CD14-positive monocyte (primary cell): ENCODE measurements around the gene TPCN1. TPM values are rescaled to one million over a fixed set of nuclear protein-coding genes. Genes with fewer than 3 reads are reported as not detected.

Experiments
- DNase-seq, 3 donors: peaks; one replicate each; pipeline ENCODE4 v3.0.0-alpha.2; 2011 to 2022
- H2AFZ ChIP-seq: 2 replicates; pipeline ENCODE4 v1.6.0; 2012; ENCODE audit warnings: mild to moderate bottlenecking, low read depth, low read length, inconsistent platforms; ENCODE audit not compliant: insufficient read depth, poor library complexity, severe bottlenecking
- H3K27ac ChIP-seq, 2 donors: 1 replicate in 1 of 2; 2 replicates in 1 of 2; pipeline ENCODE4 v1.5.1; 2012 to 2013; ENCODE audit warnings: low read length in 2 of 2, control low read depth in 1 of 2, inconsistent platforms in 1 of 2, low read depth in 1 of 2, mild to moderate bottlenecking in 1 of 2
- H3K27me3 ChIP-seq, 2 donors: one replicate each; pipeline versions ENCODE4 v1.6.0 to v1.6.1; 2011 to 2013; ENCODE audit warnings: low read length in 2 of 2; ENCODE audit not compliant: control insufficient read depth in 2 of 2, insufficient read depth in 2 of 2
- H3K36me3 ChIP-seq, 2 donors: replicated peaks in 1 of 2; 1 replicate in 1 of 2; 2 replicates in 1 of 2; pipeline versions ENCODE4 v1.5.1 to v1.6.1; 2012 to 2013; ENCODE audit warnings: low read length in 2 of 2, control low read depth in 1 of 2, inconsistent platforms in 1 of 2, mild to moderate bottlenecking in 1 of 2; ENCODE audit not compliant: insufficient read depth in 2 of 2, control insufficient read depth in 1 of 2
- H3K4me1 ChIP-seq, 2 donors: 1 replicate in 1 of 2; 2 replicates in 1 of 2; pipeline versions ENCODE4 v1.5.1 to v1.6.1; 2012 to 2013; ENCODE audit warnings: low read length in 2 of 2, control low read depth in 1 of 2, inconsistent platforms in 1 of 2, mild to moderate bottlenecking in 1 of 2, moderate library complexity in 1 of 2; ENCODE audit not compliant: insufficient read depth in 2 of 2, control insufficient read depth in 1 of 2
- H3K4me2 ChIP-seq: replicated peaks from 2 replicates; pipeline ENCODE3; 2012; ENCODE audit warnings: low read length, moderate library complexity, mild to moderate bottlenecking; ENCODE audit not compliant: poor library complexity, severe bottlenecking; ENCODE audit errors: extremely low read depth
- H3K4me3 ChIP-seq, 3 experiments: fragments of 200-600 bp in 1 of 3; sonication (generic) in 1 of 3; replicated peaks in 1 of 3; 1 replicate in 2 of 3; 2 replicates in 1 of 3; pipeline ENCODE4 v1.5.1; 2011 to 2013; ENCODE audit warnings: low read length in 3 of 3, mild to moderate bottlenecking in 3 of 3, control low read depth in 2 of 3, low read depth in 2 of 3, inconsistent platforms in 1 of 3, moderate library complexity in 1 of 3
- H3K79me2 ChIP-seq: 2 replicates; pipeline ENCODE4 v1.6.0; 2012; ENCODE audit warnings: mild to moderate bottlenecking, control low read depth, inconsistent platforms, low read length, moderate library complexity; ENCODE audit not compliant: insufficient read depth
- H3K9ac ChIP-seq: 2 replicates; pipeline ENCODE4 v1.6.0; 2017; ENCODE audit warnings: low read length, mild to moderate bottlenecking; ENCODE audit not compliant: insufficient read depth, poor library complexity, severe bottlenecking
- H3K9me3 ChIP-seq, 2 donors: replicated peaks in 1 of 2; 1 replicate in 1 of 2; 2 replicates in 1 of 2; pipeline versions ENCODE4 v1.5.1 to v1.6.1; 2012 to 2013; ENCODE audit warnings: low read length in 2 of 2, control low read depth in 1 of 2; ENCODE audit not compliant: control insufficient read depth in 1 of 2, insufficient read depth in 1 of 2
- H4K20me1 ChIP-seq: 2 replicates; pipeline ENCODE4 v1.6.0; 2012; ENCODE audit warnings: mild to moderate bottlenecking, low read length, control low read depth, moderate library complexity; ENCODE audit not compliant: insufficient read depth
- H3K27ac Mint-ChIP-seq, 7 donors: one replicate each; pipeline ENCODE4 v1.8.0; 2020; ENCODE audit warnings: mild to moderate bottlenecking in 7 of 7, mixed read lengths in 7 of 7, moderate library complexity in 6 of 7, inconsistent platforms in 2 of 7
- H3K27me3 Mint-ChIP-seq, 3 donors: one replicate each; pipeline ENCODE4 v1.8.0; 2021 to 2022; ENCODE audit warnings: low read depth in 3 of 3, mild to moderate bottlenecking in 3 of 3, mixed read lengths in 3 of 3, moderate library complexity in 3 of 3, inconsistent platforms in 1 of 3
- H3K36me3 Mint-ChIP-seq, 2 donors: one replicate each; pipeline ENCODE4 v1.8.0; 2020; ENCODE audit warnings: mixed read lengths in 2 of 2, inconsistent platforms in 1 of 2, mild to moderate bottlenecking in 1 of 2
- H3K4me1 Mint-ChIP-seq: one replicate; pipeline ENCODE4 v1.8.0; 2020; ENCODE audit warnings: mild to moderate bottlenecking, mixed read lengths
- H3K4me3 Mint-ChIP-seq, 2 donors: one replicate each; pipeline ENCODE4 v1.8.0; 2020; ENCODE audit warnings: mild to moderate bottlenecking in 2 of 2, mixed read lengths in 2 of 2, moderate library complexity in 1 of 2
- H3K9me3 Mint-ChIP-seq, 7 donors: one replicate each; pipeline ENCODE4 v1.8.0; 2020 to 2022; ENCODE audit warnings: mixed read lengths in 7 of 7, mild to moderate bottlenecking in 6 of 7, moderate library complexity in 6 of 7, inconsistent platforms in 2 of 7
- WGBS: methylation state at CpG from one replicate; pipeline ENCODE4 v1.1.5; 2013; ENCODE audit warnings: missing lambda C conversion rate; ENCODE audit not compliant: insufficient coverage; 5-methylcytosine and 5-hydroxymethylcytosine counted together
- intact Hi-C, 2 donors: fragments of 100-400 bp; cut with micrococcal nuclease; formaldehyde crosslinking; loops; one replicate each; pipeline versions ENCODE4 v1.15.0 to v1.15.1; 2023
- polyA plus RNA-seq, 3 donors: library from polyadenylated mRNA; depleted of rRNA in 1 of 3; unstranded in 2 of 3; stranded (reverse) in 1 of 3; fragments of 300-500 nt in 2 of 3; fragments of >200 nt in 1 of 3; fragmentation: Illumina TruSeq in 2 of 3; gene quantifications; 1 replicate in 2 of 3; 2 replicates in 1 of 3; pipeline ENCODE4 v1.2.3, GENCODE V29; 2012 to 2021
- TF ChIP-seq, protein P1 (sequence below): fragments of 200-600 bp; IDR thresholded peaks from one replicate; pipeline ENCODE4 v1.8.0; 2022; ENCODE audit warnings: antibody characterized with exemption, mild to moderate bottlenecking

TPCN1 gene
- polyA plus RNA-seq, 3 donors = 20.4 to 110 (median 34.9) TPM

- Histone ChIP-seq H3K4me2 (no peak overlapping the region), H3K27ac (no peak overlapping the region), H3K4me1 (no peaks in the 10 kb centered on the region), H3K9me3 (no peaks in the 10 kb centered on the region), H3K4me3 (no peak overlapping the region), H4K20me1 (peaks cover 44% of the 10 kb centered on the region), H3K27me3 (no peaks in the 10 kb centered on the region), H3K9ac (no peak overlapping the region), H3K79me2 (no peaks in the 10 kb centered on the region), H2AFZ (no peak overlapping the region), H3K36me3 (peaks cover 90 to 97% of the 10 kb centered on the region in 2 donors)
- Mint-ChIP-seq H3K27ac (peak overlapping the region in 3 of 7 donors; percentile 25 to 54 (median 49)), H3K9me3 (peaks cover 0 to 3% (median 0%) of the 10 kb centered on the region in 7 donors), H3K27me3 (peaks cover 0 to 3% (median 0%) of the 10 kb centered on the region in 3 donors), H3K4me3 (no peak overlapping the region), H3K4me1 (peaks cover 8% of the 10 kb centered on the region), H3K36me3 (peaks cover 75 to 99% of the 10 kb centered on the region in 2 donors)
- intact Hi-C loops = no loop called here
- no peak for DNase-seq
- 96% methylated on average over 12 of the region's 24 CpGs for WGBS
- TF ChIP-seq, protein P1, sequence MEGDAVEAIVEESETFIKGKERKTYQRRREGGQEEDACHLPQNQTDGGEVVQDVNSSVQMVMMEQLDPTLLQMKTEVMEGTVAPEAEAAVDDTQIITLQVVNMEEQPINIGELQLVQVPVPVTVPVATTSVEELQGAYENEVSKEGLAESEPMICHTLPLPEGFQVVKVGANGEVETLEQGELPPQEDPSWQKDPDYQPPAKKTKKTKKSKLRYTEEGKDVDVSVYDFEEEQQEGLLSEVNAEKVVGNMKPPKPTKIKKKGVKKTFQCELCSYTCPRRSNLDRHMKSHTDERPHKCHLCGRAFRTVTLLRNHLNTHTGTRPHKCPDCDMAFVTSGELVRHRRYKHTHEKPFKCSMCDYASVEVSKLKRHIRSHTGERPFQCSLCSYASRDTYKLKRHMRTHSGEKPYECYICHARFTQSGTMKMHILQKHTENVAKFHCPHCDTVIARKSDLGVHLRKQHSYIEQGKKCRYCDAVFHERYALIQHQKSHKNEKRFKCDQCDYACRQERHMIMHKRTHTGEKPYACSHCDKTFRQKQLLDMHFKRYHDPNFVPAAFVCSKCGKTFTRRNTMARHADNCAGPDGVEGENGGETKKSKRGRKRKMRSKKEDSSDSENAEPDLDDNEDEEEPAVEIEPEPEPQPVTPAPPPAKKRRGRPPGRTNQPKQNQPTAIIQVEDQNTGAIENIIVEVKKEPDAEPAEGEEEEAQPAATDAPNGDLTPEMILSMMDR = no peak
Observed at GRCh38 chr12:113295886-113296556, 74.8 kb downstream of the TPCN1 start.

- Histone ChIP-seq H3K27ac (no peak overlapping the region), H3K27me3 (no peaks in the 10 kb centered on the region), H4K20me1 (peaks cover 44% of the 10 kb centered on the region), H3K9me3 (no peaks in the 10 kb centered on the region), H2AFZ (no peak overlapping the region), H3K36me3 (peaks cover 85 to 95% of the 10 kb centered on the region in 2 donors), H3K9ac (no peak overlapping the region), H3K4me3 (no peak overlapping the region), H3K79me2 (no peaks in the 10 kb centered on the region), H3K4me2 (no peak overlapping the region), H3K4me1 (no peaks in the 10 kb centered on the region)
- H3K36me3 Mint-ChIP-seq = peaks cover 71 to 97% of the 10 kb centered on the region in 2 donors
- 90% methylated on average over 17 of the region's 23 CpGs for WGBS
- TF ChIP-seq, protein P1 = no peak
- intact Hi-C loops = no loop called here
- peaks cover 8% of the 10 kb centered on the region for H3K4me1 Mint-ChIP-seq
- H3K27me3 Mint-ChIP-seq = peaks cover 0 to 3% (median 0%) of the 10 kb centered on the region in 3 donors
- H3K4me3 Mint-ChIP-seq = no peak overlapping the region
- H3K9me3 Mint-ChIP-seq = peaks cover 0 to 3% (median 0%) of the 10 kb centered on the region in 7 donors
- DNase-seq = no peak
- peak overlapping the region in 3 of 7 donors; percentile 49 to 54 (median 54) for H3K27ac Mint-ChIP-seq
Observed at GRCh38 chr12:113296557-113297213, 75.4 kb downstream of the TPCN1 start.
